HepG2 (cell line): ENCODE data around the gene SLC4A11. TPM values are rescaled to one million over a fixed set of nuclear protein-coding genes. Genes with fewer than 3 reads are reported as not detected.

Experiments used
- ERF ChIP-seq: IDR thresholded peaks from 2 replicates; pipeline ENCODE4 v1.6.1; 2018; ENCODE audit warnings: missing biosample characterization, missing genetic modification reagents
- FOXO1 ChIP-seq: sonication (generic); formaldehyde crosslinking; IDR thresholded peaks from 2 replicates; pipeline ENCODE4 v1.4.0; 2020; ENCODE audit warnings: missing genetic modification reagents
- HOXA3 ChIP-seq: sonication (generic); formaldehyde crosslinking; IDR thresholded peaks from 2 replicates; pipeline ENCODE4 v1.5.0; 2020; ENCODE audit warnings: missing genetic modification reagents
- MXI1 ChIP-seq: IDR thresholded peaks from 3 replicates; pipeline ENCODE4 v1.6.1; 2012; ENCODE audit warnings: low read depth, low read length, inconsistent platforms, borderline replicate concordance
- NR3C1 ChIP-seq: sonication (generic); formaldehyde crosslinking; IDR thresholded peaks from 2 replicates; pipeline ENCODE4 v1.4.0; 2020; ENCODE audit warnings: missing genetic modification reagents
- PITX1 ChIP-seq: sonication (generic); formaldehyde crosslinking; IDR thresholded peaks from 2 replicates; pipeline ENCODE4 v1.5.1; 2020; ENCODE audit warnings: mild to moderate bottlenecking, missing genetic modification reagents
- TBL1XR1 ChIP-seq: fragments of 150-350 bp; IDR thresholded peaks from 2 replicates; pipeline ENCODE4 v1.6.1; 2014; ENCODE audit warnings: borderline replicate concordance, low read length; ENCODE audit not compliant: partially characterized antibody
- ZNF644 ChIP-seq: IDR thresholded peaks from 2 replicates; pipeline ENCODE4 v1.6.1; 2016; ENCODE audit warnings: low read depth
- polyA plus RNA-seq, 8 experiments: library from polyadenylated mRNA; depleted of rRNA in 3 of 8; stranded (reverse) in 7 of 8; unstranded in 1 of 8; fragments of >200 nt; fragmentation: Illumina TruSeq in 4 of 8; extraction: Trizol in 4 of 8; gene quantifications; 2 replicates each; pipeline versions ENCODE4 v1.2.1 to v1.2.3, GENCODE V29; 2011 to 2016; ENCODE audit warnings: low read depth in 4 of 8, missing spikeins in 1 of 8, mixed read lengths in 1 of 8; ENCODE audit not compliant: insufficient read depth in 1 of 8
- total RNA-seq, 5 experiments: library from RNA; depleted of rRNA; stranded (reverse); fragments of >200 nt; fragmentation: Illumina TruSeq; extraction: Trizol; gene quantifications; 2 replicates each; pipeline ENCODE4 v1.2.3, GENCODE V29; 2016; ENCODE audit warnings: low read depth in 1 of 5
- TF ChIP-seq, protein P1 (sequence below), 2 experiments: fragments of 450-650 bp in 1 of 2; sonication (generic) in 1 of 2; formaldehyde crosslinking; IDR thresholded peaks; 2 replicates each; pipeline versions ENCODE4 v1.5.0 to v1.8.0; 2020 to 2022; ENCODE audit warnings: mild to moderate bottlenecking in 1 of 2, missing genetic modification reagents in 1 of 2
- TF ChIP-seq, protein P2 (sequence below): sonication (generic); formaldehyde crosslinking; IDR thresholded peaks from 2 replicates; pipeline ENCODE4 v1.4.0; 2020; ENCODE audit warnings: mild to moderate bottlenecking, missing genetic modification reagents
- TF ChIP-seq, protein P3 (sequence below): sonication (generic); formaldehyde crosslinking; IDR thresholded peaks from 2 replicates; pipeline ENCODE4 v1.4.0; 2020; ENCODE audit warnings: missing genetic modification reagents
- TF ChIP-seq, protein P4 (sequence below): IDR thresholded peaks from 2 replicates; pipeline ENCODE4 v1.6.1; 2012; ENCODE audit warnings: low read depth, low read length, improper control_type of control experiment
- TF ChIP-seq, protein P5 (sequence below): IDR thresholded peaks from 2 replicates; pipeline ENCODE4 v1.6.1; 2016; ENCODE audit warnings: mild to moderate bottlenecking
- TF ChIP-seq, protein P6 (sequence below): sonication (generic); formaldehyde crosslinking; IDR thresholded peaks from 2 replicates; pipeline ENCODE4 v1.5.1; 2020; ENCODE audit warnings: mild to moderate bottlenecking, moderate library complexity, missing genetic modification reagents
- TF ChIP-seq, protein P7 (sequence below): sonication (generic); formaldehyde crosslinking; conservative IDR thresholded peaks from 2 replicates; pipeline ENCODE4 v1.4.0; 2020; ENCODE audit warnings: mild to moderate bottlenecking, missing genetic modification reagents, moderate library complexity

SLC4A11 gene
- total and polyA plus RNA-seq, 2 of the 13 experiments (the other 11 are each of a cell fraction or from before 2014, with no cell fraction given), result 3.9 to 27.0 TPM

DNA sequence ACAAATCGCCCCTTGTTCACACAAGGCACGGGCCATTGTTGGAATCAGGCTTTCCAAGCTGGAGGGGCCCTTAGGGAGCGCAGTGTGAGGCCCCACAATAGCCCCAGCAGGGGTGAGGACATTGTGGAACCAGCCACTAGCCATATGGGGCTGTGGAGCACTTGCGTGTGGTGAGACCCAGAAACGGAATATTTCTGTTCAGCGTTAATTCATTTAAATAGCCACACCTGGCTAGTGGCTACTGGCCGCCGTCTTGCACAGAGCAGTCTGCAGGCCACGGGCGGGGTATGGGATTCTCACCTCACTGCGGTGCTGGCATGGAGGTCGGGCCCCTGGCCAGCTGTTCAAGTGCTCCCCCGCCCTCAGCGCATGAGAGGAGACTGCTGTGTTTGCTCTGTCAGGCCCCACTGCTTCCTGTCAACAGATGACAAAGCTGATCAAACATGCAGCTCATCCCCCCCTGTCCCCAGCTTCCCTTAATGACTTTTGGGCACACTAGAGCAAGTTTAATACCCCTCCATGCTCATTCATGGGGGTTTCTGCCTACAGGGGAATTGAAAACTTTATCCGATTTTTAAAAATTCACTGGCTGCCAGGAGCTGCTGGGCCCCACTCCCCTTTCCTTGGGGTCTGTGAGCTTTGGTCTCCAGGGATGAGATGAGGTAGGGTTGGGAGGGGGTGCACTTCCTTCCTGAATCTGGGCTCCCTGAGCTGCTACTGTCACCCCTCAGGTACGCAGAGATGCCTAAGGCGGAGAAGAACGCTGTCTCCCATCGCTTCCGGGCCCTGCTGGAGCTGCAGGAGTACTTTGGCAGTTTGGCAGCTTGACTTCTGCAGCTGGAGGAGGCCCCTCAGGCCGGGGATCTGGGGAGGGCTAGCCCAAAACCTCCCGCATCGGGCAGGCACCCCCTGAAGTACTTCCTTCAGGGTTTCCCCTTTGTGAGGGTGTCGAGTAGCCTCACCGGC, 16.1 kb downstream of the SLC4A11 start (continued):
- TF ChIP-seq, protein P1, sequence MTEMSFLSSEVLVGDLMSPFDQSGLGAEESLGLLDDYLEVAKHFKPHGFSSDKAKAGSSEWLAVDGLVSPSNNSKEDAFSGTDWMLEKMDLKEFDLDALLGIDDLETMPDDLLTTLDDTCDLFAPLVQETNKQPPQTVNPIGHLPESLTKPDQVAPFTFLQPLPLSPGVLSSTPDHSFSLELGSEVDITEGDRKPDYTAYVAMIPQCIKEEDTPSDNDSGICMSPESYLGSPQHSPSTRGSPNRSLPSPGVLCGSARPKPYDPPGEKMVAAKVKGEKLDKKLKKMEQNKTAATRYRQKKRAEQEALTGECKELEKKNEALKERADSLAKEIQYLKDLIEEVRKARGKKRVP (CRISPR knock-in tag; IDR thresholded peaks at IDR 0.05), result peak in 1 of 2 experiments; percentile 84; a peak in 2 of 4 replicates
- TF ChIP-seq, protein P2, sequence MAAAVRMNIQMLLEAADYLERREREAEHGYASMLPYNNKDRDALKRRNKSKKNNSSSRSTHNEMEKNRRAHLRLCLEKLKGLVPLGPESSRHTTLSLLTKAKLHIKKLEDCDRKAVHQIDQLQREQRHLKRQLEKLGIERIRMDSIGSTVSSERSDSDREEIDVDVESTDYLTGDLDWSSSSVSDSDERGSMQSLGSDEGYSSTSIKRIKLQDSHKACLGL (CRISPR knock-in tag), result peak; percentile 28; the same call in 1 of the 2 replicates
- peak; percentile 97 for TF ChIP-seq MXI1
- TF ChIP-seq, protein P3, sequence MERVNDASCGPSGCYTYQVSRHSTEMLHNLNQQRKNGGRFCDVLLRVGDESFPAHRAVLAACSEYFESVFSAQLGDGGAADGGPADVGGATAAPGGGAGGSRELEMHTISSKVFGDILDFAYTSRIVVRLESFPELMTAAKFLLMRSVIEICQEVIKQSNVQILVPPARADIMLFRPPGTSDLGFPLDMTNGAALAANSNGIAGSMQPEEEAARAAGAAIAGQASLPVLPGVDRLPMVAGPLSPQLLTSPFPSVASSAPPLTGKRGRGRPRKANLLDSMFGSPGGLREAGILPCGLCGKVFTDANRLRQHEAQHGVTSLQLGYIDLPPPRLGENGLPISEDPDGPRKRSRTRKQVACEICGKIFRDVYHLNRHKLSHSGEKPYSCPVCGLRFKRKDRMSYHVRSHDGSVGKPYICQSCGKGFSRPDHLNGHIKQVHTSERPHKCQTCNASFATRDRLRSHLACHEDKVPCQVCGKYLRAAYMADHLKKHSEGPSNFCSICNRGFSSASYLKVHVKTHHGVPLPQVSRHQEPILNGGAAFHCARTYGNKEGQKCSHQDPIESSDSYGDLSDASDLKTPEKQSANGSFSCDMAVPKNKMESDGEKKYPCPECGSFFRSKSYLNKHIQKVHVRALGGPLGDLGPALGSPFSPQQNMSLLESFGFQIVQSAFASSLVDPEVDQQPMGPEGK (CRISPR knock-in tag), result peak; percentile 100
- TF ChIP-seq ERF (CRISPR knock-in tag), result peak; percentile 99
- no peak for TF ChIP-seq NR3C1 (CRISPR knock-in tag)
- TF ChIP-seq, protein P4, sequence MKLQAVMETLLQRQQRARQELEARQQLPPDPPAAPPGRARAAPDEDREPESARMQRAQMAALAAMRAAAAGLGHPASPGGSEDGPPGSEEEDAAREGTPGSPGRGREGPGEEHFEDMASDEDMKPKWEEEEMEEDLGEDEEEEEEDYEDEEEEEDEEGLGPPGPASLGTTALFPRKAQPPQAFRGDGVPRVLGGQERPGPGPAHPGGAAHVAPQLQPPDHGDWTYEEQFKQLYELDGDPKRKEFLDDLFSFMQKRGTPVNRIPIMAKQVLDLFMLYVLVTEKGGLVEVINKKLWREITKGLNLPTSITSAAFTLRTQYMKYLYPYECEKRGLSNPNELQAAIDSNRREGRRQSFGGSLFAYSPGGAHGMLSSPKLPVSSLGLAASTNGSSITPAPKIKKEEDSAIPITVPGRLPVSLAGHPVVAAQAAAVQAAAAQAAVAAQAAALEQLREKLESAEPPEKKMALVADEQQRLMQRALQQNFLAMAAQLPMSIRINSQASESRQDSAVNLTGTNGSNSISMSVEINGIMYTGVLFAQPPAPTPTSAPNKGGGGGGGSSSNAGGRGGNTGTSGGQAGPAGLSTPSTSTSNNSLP, result peak; percentile 91
- TF ChIP-seq, protein P5, sequence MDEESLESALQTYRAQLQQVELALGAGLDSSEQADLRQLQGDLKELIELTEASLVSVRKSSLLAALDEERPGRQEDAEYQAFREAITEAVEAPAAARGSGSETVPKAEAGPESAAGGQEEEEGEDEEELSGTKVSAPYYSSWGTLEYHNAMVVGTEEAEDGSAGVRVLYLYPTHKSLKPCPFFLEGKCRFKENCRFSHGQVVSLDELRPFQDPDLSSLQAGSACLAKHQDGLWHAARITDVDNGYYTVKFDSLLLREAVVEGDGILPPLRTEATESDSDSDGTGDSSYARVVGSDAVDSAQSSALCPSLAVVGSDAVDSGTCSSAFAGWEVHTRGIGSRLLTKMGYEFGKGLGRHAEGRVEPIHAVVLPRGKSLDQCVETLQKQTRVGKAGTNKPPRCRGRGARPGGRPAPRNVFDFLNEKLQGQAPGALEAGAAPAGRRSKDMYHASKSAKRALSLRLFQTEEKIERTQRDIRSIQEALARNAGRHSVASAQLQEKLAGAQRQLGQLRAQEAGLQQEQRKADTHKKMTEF (CRISPR knock-in tag), result peak; percentile 99
- TF ChIP-seq HOXA3 (CRISPR knock-in tag), result peak; percentile 98
- TF ChIP-seq PITX1 (CRISPR knock-in tag), result peak; percentile 98
- TF ChIP-seq, protein P6, sequence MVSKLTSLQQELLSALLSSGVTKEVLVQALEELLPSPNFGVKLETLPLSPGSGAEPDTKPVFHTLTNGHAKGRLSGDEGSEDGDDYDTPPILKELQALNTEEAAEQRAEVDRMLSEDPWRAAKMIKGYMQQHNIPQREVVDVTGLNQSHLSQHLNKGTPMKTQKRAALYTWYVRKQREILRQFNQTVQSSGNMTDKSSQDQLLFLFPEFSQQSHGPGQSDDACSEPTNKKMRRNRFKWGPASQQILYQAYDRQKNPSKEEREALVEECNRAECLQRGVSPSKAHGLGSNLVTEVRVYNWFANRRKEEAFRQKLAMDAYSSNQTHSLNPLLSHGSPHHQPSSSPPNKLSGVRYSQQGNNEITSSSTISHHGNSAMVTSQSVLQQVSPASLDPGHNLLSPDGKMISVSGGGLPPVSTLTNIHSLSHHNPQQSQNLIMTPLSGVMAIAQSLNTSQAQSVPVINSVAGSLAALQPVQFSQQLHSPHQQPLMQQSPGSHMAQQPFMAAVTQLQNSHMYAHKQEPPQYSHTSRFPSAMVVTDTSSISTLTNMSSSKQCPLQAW (CRISPR knock-in tag), result peak; percentile 91
- TF ChIP-seq ZNF644 (CRISPR knock-in tag), result 0 out of 2 replicates have a peak, but pooled peaks have one; percentile 42
- peak; percentile 100 for TF ChIP-seq FOXO1 (CRISPR knock-in tag)
- TF ChIP-seq TBL1XR1, result peak; percentile 67
- TF ChIP-seq, protein P7, sequence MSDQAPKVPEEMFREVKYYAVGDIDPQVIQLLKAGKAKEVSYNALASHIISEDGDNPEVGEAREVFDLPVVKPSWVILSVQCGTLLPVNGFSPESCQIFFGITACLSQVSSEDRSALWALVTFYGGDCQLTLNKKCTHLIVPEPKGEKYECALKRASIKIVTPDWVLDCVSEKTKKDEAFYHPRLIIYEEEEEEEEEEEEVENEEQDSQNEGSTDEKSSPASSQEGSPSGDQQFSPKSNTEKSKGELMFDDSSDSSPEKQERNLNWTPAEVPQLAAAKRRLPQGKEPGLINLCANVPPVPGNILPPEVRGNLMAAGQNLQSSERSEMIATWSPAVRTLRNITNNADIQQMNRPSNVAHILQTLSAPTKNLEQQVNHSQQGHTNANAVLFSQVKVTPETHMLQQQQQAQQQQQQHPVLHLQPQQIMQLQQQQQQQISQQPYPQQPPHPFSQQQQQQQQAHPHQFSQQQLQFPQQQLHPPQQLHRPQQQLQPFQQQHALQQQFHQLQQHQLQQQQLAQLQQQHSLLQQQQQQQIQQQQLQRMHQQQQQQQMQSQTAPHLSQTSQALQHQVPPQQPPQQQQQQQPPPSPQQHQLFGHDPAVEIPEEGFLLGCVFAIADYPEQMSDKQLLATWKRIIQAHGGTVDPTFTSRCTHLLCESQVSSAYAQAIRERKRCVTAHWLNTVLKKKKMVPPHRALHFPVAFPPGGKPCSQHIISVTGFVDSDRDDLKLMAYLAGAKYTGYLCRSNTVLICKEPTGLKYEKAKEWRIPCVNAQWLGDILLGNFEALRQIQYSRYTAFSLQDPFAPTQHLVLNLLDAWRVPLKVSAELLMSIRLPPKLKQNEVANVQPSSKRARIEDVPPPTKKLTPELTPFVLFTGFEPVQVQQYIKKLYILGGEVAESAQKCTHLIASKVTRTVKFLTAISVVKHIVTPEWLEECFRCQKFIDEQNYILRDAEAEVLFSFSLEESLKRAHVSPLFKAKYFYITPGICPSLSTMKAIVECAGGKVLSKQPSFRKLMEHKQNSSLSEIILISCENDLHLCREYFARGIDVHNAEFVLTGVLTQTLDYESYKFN (CRISPR knock-in tag), result peak; percentile 100
